K562 (cell line): ENCODE measurements around the gene RDH8. TPM values are rescaled to one million over a fixed set of nuclear protein-coding genes. Genes with fewer than 3 reads are reported as not detected.

Experiments
- ATAC-seq: fragments of 200-7000 bp; cut with Tn5 transposase; 3 replicates; pipeline ENCODE4 v1.9.1; 2020; ENCODE audit warnings: moderate library complexity
- BruUV-seq: library from RNA; stranded (reverse); fragments of 400-500 nt; replicated peaks from 2 replicates; lab custom pipeline; 2021; lab: Mats Ljungman, UMichigan
- CTCF ChIA-PET: fragments of 300-600 bp; formaldehyde crosslinking; extraction: SDS; loops from one replicate; lab custom pipeline; 2021; ENCODE audit warnings: low intra/inter-chr PET ratio; lab: Yijun Ruan, JAX
- POLR2A ChIA-PET: fragments of 300-600, 350-650 bp; sonication (Branson Sonifier 250); formaldehyde crosslinking; extraction: SDS; loops from one replicate; lab custom pipeline; 2021; ENCODE audit warnings: antibody characterized with exemption, inconsistent platforms; lab: Yijun Ruan, JAX
- DNase-seq, 4 experiments: peaks; one replicate each; pipeline versions ENCODE4 v3.0.0 to v3.0.0-alpha.2; 2011 to 2018; ENCODE audit warnings: low spot score in 3 of 4, mixed read lengths in 3 of 4; ENCODE audit errors: extremely low read depth in 1 of 4
- FAIRE-seq: peaks from 2 replicates; lab custom pipeline; 2011; peaks lifted over from hg19 to GRCh38; lab: Jason Lieb, UNC
- H2AFZ ChIP-seq: 2 replicates; pipeline ENCODE4 v1.6.0; 2011; ENCODE audit warnings: low read depth, low read length, control low read depth, inconsistent platforms
- H3K27ac ChIP-seq: fragments of 200-600 bp; 3 replicates; pipeline ENCODE4 v1.8.0; 2011; ENCODE audit warnings: low read depth, mild to moderate bottlenecking, control low read depth, inconsistent platforms, low read length, moderate library complexity, mixed read lengths; ENCODE audit errors: extremely low read depth
- H3K27me3 ChIP-seq, 2 experiments: fragments of 300-600 bp in 1 of 2; 2 replicates in 1 of 2; 3 replicates in 1 of 2; pipeline versions ENCODE4 v1.6.0 to v1.8.0; 2011; ENCODE audit warnings: inconsistent platforms in 2 of 2, low read length in 2 of 2, mild to moderate bottlenecking in 1 of 2, mixed read lengths in 1 of 2, moderate library complexity in 1 of 2; ENCODE audit not compliant: control insufficient read depth in 2 of 2, insufficient read depth in 2 of 2
- H3K36me3 ChIP-seq: fragments of 300-600 bp; 3 replicates; pipeline ENCODE4 v1.8.0; 2011; ENCODE audit warnings: mild to moderate bottlenecking, low read length, inconsistent platforms; ENCODE audit not compliant: control insufficient read depth, insufficient read depth
- H3K4me1 ChIP-seq, 2 experiments: fragments of 200-600 bp in 1 of 2; replicated peaks in 1 of 2; 2 replicates in 1 of 2; 3 replicates in 1 of 2; pipeline versions ENCODE4 v1.5.1 to v1.8.0; 2011; ENCODE audit warnings: inconsistent platforms in 2 of 2, low read length in 2 of 2, mild to moderate bottlenecking in 1 of 2, mixed read lengths in 1 of 2, moderate library complexity in 1 of 2; ENCODE audit not compliant: control insufficient read depth in 2 of 2, insufficient read depth in 2 of 2
- H3K4me2 ChIP-seq: 2 replicates; pipeline ENCODE4 v1.6.1; 2011; ENCODE audit warnings: low read length, control low read depth, inconsistent platforms, mixed read lengths; ENCODE audit not compliant: insufficient read depth
- H3K4me3 ChIP-seq: fragments of 200-600 bp; sonication (generic), shearing (Covaris generic); 2 replicates; pipeline ENCODE4 v1.5.1; 2016; ENCODE audit warnings: control low read depth, inconsistent platforms
- H3K79me2 ChIP-seq: fragments of 200-600 bp; 3 replicates; pipeline ENCODE4 v1.8.0; 2011; ENCODE audit warnings: low read length, inconsistent platforms; ENCODE audit not compliant: control insufficient read depth, insufficient read depth
- H3K9ac ChIP-seq, 2 experiments: 2 replicates each; pipeline versions ENCODE4 v1.6.0 to v1.6.1; 2011; ENCODE audit warnings: low read depth in 2 of 2, low read length in 2 of 2, control low read depth in 1 of 2, inconsistent platforms in 1 of 2, mild to moderate bottlenecking in 1 of 2, mixed read lengths in 1 of 2; ENCODE audit not compliant: insufficient read depth in 1 of 2
- H3K9me1 ChIP-seq: one replicate; pipeline ENCODE4 v1.6.0; 2011; ENCODE audit warnings: inconsistent platforms, mild to moderate bottlenecking, low read length, moderate library complexity; ENCODE audit not compliant: control insufficient read depth, insufficient read depth
- H3K9me3 ChIP-seq: replicated peaks from 2 replicates; pipeline ENCODE4 v1.5.1; 2011; ENCODE audit warnings: low read depth, low read length, inconsistent platforms; ENCODE audit not compliant: control insufficient read depth, insufficient read depth
- H4K20me1 ChIP-seq: replicated peaks from 2 replicates; pipeline ENCODE4 v1.6.1; 2011; ENCODE audit warnings: low read length, inconsistent platforms, mixed read lengths; ENCODE audit not compliant: control insufficient read depth, insufficient read depth
- CCAR2 ChIP-seq: fragments of 200-400 bp; formaldehyde crosslinking; IDR thresholded peaks from 2 replicates; pipeline ENCODE4 v1.6.1; 2017; ENCODE audit warnings: mild to moderate bottlenecking, low read depth, low read length
- CREB5 ChIP-seq: fragments of 250-450 bp; sonication (Bioruptor Pico); IDR thresholded peaks from 2 replicates; pipeline ENCODE4 v1.5.0; 2020; ENCODE audit warnings: mild to moderate bottlenecking
- FOXM1 ChIP-seq, 2 experiments: fragments of 450-650 bp in 1 of 2; sonication (generic) in 1 of 2; formaldehyde crosslinking in 1 of 2; IDR thresholded peaks; 2 replicates each; pipeline versions ENCODE4 v1.6.1 to v1.9.0; 2017 to 2022; ENCODE audit warnings: low read depth in 2 of 2, mild to moderate bottlenecking in 2 of 2, missing genetic modification reagents in 1 of 2, moderate library complexity in 1 of 2
- HDAC3 ChIP-seq: fragments of 450-650 bp; IDR thresholded peaks from 2 replicates; pipeline ENCODE4 v1.6.1; 2018; ENCODE audit warnings: borderline replicate concordance, mild to moderate bottlenecking, moderate library complexity; ENCODE audit not compliant: partially characterized antibody
- IRF2 ChIP-seq: sonication (generic); formaldehyde crosslinking; IDR thresholded peaks from 2 replicates; pipeline ENCODE4 v1.8.1; 2022; ENCODE audit warnings: mild to moderate bottlenecking, missing genetic modification reagents
- JUNB ChIP-seq: fragments of 450-650 bp; formaldehyde crosslinking; conservative IDR thresholded peaks from 2 replicates; pipeline ENCODE4 v1.4.0; 2020; ENCODE audit warnings: mild to moderate bottlenecking
- NFXL1 ChIP-seq: fragments of 450-650 bp; formaldehyde crosslinking; IDR thresholded peaks from 2 replicates; pipeline ENCODE4 v1.4.0; 2021; ENCODE audit warnings: mild to moderate bottlenecking
- RCOR1 ChIP-seq, 2 experiments: IDR thresholded peaks; 2 replicates each; pipeline ENCODE4 v1.6.1; 2012; ENCODE audit warnings: low read depth in 2 of 2, low read length in 2 of 2, borderline replicate concordance in 1 of 2, improper control_type of control experiment in 1 of 2
- RFX5 ChIP-seq: IDR thresholded peaks from 2 replicates; pipeline ENCODE4 v1.6.1; 2011; ENCODE audit warnings: low read depth, mild to moderate bottlenecking, improper control_type of control experiment, low read length
- SPI1 ChIP-seq: IDR thresholded peaks from 2 replicates; pipeline ENCODE4 v1.6.1; 2011; ENCODE audit warnings: low read depth, low read length, control low read depth, borderline replicate concordance
- ZNF436 ChIP-seq: fragments of 250-450, 450-650 bp; sonication (Bioruptor Pico); formaldehyde crosslinking; IDR thresholded peaks from 2 replicates; pipeline ENCODE4 v1.7.0; 2020; ENCODE audit warnings: mild to moderate bottlenecking
- ZNF668 ChIP-seq: fragments of 250-450 bp; sonication (Bioruptor Pico); IDR thresholded peaks from 2 replicates; pipeline ENCODE4 v1.8.0; 2022; ENCODE audit warnings: mild to moderate bottlenecking, inconsistent platforms
- ZZZ3 ChIP-seq: fragments of 450-650 bp; IDR thresholded peaks from 2 replicates; pipeline ENCODE4 v1.6.1; 2016; ENCODE audit warnings: antibody characterized with exemption, mild to moderate bottlenecking, moderate library complexity
- WGBS: fragments of 100-300 bp; shearing (Covaris generic); methylation state at CpG from one replicate; pipeline ENCODE4 v1.1.6; 2016; ENCODE audit warnings: low coverage, mixed read lengths; ENCODE audit not compliant: insufficient coverage; ENCODE audit errors: missing lambda C conversion rate; 5-methylcytosine and 5-hydroxymethylcytosine counted together
- in situ Hi-C: fragments of 300-500 bp; cut with MboI; formaldehyde crosslinking; loops from 4 replicates; pipeline ENCODE4 v1.15.0; 2018; ENCODE audit warnings: inconsistent platforms, mixed read lengths
- intact Hi-C: fragments of 100-400 bp; cut with micrococcal nuclease; formaldehyde crosslinking; loops from 2 replicates; pipeline ENCODE4 v1.14.2; 2022
- polyA plus RNA-seq, 8 experiments: library from polyadenylated mRNA; depleted of rRNA in 4 of 8; stranded (reverse) in 5 of 8; unstranded in 3 of 8; fragments of >200 nt; fragmentation: Nextera tagmentation in 2 of 8; fragmentation: Illumina TruSeq in 1 of 8; extraction: Ambion mirVana in 2 of 8; extraction: Trizol in 1 of 8; gene quantifications; 2 replicates each; pipeline versions ENCODE4 v1.2.1 to v1.2.3, GENCODE V29; 2011 to 2014; ENCODE audit warnings: inconsistent platforms in 1 of 8, missing spikeins in 1 of 8
- total RNA-seq, 7 experiments: library from RNA; depleted of rRNA in 6 of 7; stranded (reverse); fragments of >200 nt in 6 of 7; fragmentation: Illumina TruSeq in 2 of 7; extraction: Trizol in 2 of 7; gene quantifications; 2 replicates each; pipeline versions ENCODE4 v1.2.1 to v1.2.3, GENCODE V29; 2011 to 2021; ENCODE audit warnings: low replicate concordance in 1 of 7
- TF ChIP-seq, protein P1 (sequence below): fragments of 250-450 bp; sonication (Bioruptor Pico); IDR thresholded peaks from 2 replicates; pipeline ENCODE4 v1.8.0; 2022; ENCODE audit warnings: inconsistent platforms, mild to moderate bottlenecking, moderate library complexity, borderline replicate concordance

RDH8 gene
- total and polyA plus RNA-seq, 9 of the 15 experiments (the other 6 are each of a cell fraction or from before 2014, with no cell fraction given), result not detected

DNA sequence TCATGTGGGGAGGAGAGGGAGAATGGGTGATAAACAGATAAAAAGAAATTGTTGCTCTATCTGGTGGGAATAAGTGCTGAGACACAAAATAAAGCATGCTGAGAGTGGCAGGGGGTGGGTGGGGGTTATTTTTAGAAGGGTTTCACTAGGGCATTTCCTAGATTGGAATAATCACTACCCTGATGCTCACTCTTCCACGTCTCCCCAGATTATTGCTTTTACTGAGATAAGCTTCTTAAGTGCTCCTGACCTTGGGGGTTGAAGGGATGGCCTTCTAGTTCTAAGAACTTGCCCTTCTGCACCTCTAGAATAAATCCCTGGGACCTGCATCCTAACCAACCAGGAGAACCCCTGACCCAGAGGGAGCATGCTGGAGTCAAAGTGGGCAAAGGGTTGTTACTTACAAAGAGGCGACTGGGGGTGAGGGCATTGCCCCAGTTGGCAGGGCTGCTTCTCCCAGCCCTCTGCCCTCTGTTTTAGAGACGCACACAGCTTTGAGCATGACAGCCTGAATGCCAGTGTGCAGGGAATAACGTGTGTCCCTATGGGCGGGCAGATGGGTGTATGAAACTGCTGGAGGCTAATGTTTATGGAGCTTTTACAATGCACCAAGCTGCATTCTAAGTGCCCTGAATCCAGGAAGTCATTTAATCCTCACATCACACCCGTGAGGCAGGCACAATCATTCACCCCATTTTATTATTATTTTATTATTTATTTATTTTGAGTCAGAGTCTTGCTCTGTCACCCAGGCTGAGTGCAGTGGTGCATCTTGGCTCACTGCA, 743 bp downstream of the RDH8 start:
- Histone ChIP-seq H3K9me1 (peaks cover 3% of the 10 kb centered on the region), H3K9ac (no peak overlapping the region), H3K27ac (no peak overlapping the region), H3K36me3 (no peaks in the 10 kb centered on the region), H3K9me3 (no peaks in the 10 kb centered on the region), H3K79me2 (no peaks in the 10 kb centered on the region), H3K4me1 (peaks cover 0 to 11% of the 10 kb centered on the region in 2 experiments; a peak in 2 of 5 replicates), H2AFZ (no peak overlapping the region), H4K20me1 (peaks cover 4% of the 10 kb centered on the region; the same call in 1 of the 2 replicates), H3K4me2 (no peak overlapping the region), H3K4me3 (no peak overlapping the region), H3K27me3 (peaks cover 11 to 62% of the 10 kb centered on the region in 2 experiments)
- POLR2A ChIA-PET, result no interaction called here
- intact Hi-C loops (no loop called here), in situ Hi-C loops (no loop called here)
- ATAC-seq (no peak), DNase-seq (no peak), FAIRE-seq (no peak)
- BruUV-seq, result no TSS peak
- 2% methylated on average over 6 of the region's 6 CpGs for WGBS
- TF ChIP-seq ZNF668 (CRISPR knock-in tag) (no peak), ZZZ3 (no peak), IRF2 (CRISPR knock-in tag) (no peak), RCOR1 (IDR thresholded peaks at IDR 0.05; ENCODE audit: borderline replicate concordance in 1 of 2, low read depth in 2 of 2, low read length in 2 of 2) (no peak), SPI1 (no peak), ZNF436 (no peak), HDAC3 (no peak), CCAR2 (no peak), RFX5 (no peak), FOXM1 (IDR thresholded peaks at IDR 0.05; ENCODE audit: low read depth) (no peak), FOXM1 (CRISPR knock-in tag; IDR thresholded peaks at IDR 0.05; ENCODE audit: low read depth) (no peak), JUNB (CRISPR knock-in tag) (no peak), CREB5 (CRISPR knock-in tag) (no peak), NFXL1 (no peak)
- TF ChIP-seq, protein P1, sequence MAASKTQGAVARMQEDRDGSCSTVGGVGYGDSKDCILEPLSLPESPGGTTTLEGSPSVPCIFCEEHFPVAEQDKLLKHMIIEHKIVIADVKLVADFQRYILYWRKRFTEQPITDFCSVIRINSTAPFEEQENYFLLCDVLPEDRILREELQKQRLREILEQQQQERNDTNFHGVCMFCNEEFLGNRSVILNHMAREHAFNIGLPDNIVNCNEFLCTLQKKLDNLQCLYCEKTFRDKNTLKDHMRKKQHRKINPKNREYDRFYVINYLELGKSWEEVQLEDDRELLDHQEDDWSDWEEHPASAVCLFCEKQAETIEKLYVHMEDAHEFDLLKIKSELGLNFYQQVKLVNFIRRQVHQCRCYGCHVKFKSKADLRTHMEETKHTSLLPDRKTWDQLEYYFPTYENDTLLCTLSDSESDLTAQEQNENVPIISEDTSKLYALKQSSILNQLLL, result no peak
- CTCF ChIA-PET, result no interaction called here
